HepG2 (cell line): Measurements from ENCODE around the gene MGLL. TPM values are rescaled to one million over a fixed set of nuclear protein-coding genes. Genes with fewer than 3 reads are reported as not detected.

Source experiments
- ATAC-seq: fragments of 200-7000 bp; cut with Tn5 transposase; 3 replicates; pipeline ENCODE4 v1.9.1; 2020; ENCODE audit warnings: mild to moderate bottlenecking, moderate library complexity
- BruUV-seq: library from RNA; stranded (reverse); fragments of 400-500 nt; replicated peaks from 2 replicates; lab custom pipeline; 2021; lab: Mats Ljungman, UMichigan
- CTCF ChIA-PET: fragments of 300-600 bp; formaldehyde crosslinking; extraction: SDS; loops from one replicate; lab custom pipeline; 2021; ENCODE audit warnings: low total read pairs, inconsistent platforms, low intra/inter-chr PET ratio; lab: Yijun Ruan, JAX
- POLR2A ChIA-PET: fragments of 350-600 bp; sonication (Branson Sonifier 250); formaldehyde crosslinking; loops from one replicate; lab custom pipeline; 2020; ENCODE audit warnings: antibody characterized with exemption, inconsistent platforms; lab: Yijun Ruan, JAX
- DNase-seq: peaks from one replicate; pipeline ENCODE4 v3.0.0-alpha.2; 2015; ENCODE audit warnings: low spot score
- FAIRE-seq: peaks from 3 replicates; lab custom pipeline; 2011; peaks lifted over from hg19 to GRCh38; lab: Jason Lieb, UNC
- H2AFZ ChIP-seq: one replicate; pipeline ENCODE4 v1.6.1; 2011; ENCODE audit warnings: low read length, inconsistent platforms
- H3K27ac ChIP-seq: fragments of 300-600 bp; 3 replicates; pipeline ENCODE4 v1.8.0; 2011; ENCODE audit warnings: mixed run types, mild to moderate bottlenecking, mixed read lengths, low read length, inconsistent platforms; ENCODE audit not compliant: insufficient read depth; ENCODE audit errors: extremely low read length
- H3K27me3 ChIP-seq, 2 experiments: fragments of 200-600 bp in 1 of 2; 2 replicates in 1 of 2; 3 replicates in 1 of 2; pipeline versions ENCODE4 v1.6.0 to v1.8.0; 2011; ENCODE audit warnings: low read length in 2 of 2, mild to moderate bottlenecking in 2 of 2, moderate library complexity in 2 of 2, inconsistent platforms in 1 of 2; ENCODE audit not compliant: insufficient read depth in 2 of 2, control insufficient read depth in 1 of 2
- H3K36me3 ChIP-seq, 2 experiments: fragments of 200-600 bp in 1 of 2; replicated peaks in 1 of 2; 2 replicates in 1 of 2; 3 replicates in 1 of 2; pipeline versions ENCODE4 v1.5.1 to v1.8.0; 2011; ENCODE audit warnings: low read length in 2 of 2, inconsistent platforms in 1 of 2; ENCODE audit not compliant: insufficient read depth in 2 of 2, control insufficient read depth in 1 of 2
- H3K4me1 ChIP-seq: 2 replicates; pipeline ENCODE4 v1.5.1; 2012; ENCODE audit warnings: low read length, inconsistent platforms; ENCODE audit not compliant: insufficient read depth
- H3K4me2 ChIP-seq: 2 replicates; pipeline ENCODE4 v1.6.0; 2011; ENCODE audit warnings: low read depth, low read length, inconsistent platforms
- H3K4me3 ChIP-seq, 3 experiments: fragments of 200-600 bp in 1 of 3; sonication (generic), shearing (Covaris generic) in 1 of 3; replicated peaks in 1 of 3; 2 replicates each; pipeline ENCODE4 v1.5.1; 2011 to 2016; ENCODE audit warnings: low read length in 3 of 3, inconsistent platforms in 2 of 3, low read depth in 2 of 3, mild to moderate bottlenecking in 2 of 3, control low read depth in 1 of 3, mixed read lengths in 1 of 3; ENCODE audit not compliant: insufficient read depth in 1 of 3
- H3K79me2 ChIP-seq: one replicate; pipeline ENCODE4 v1.6.1; 2011; ENCODE audit warnings: low read length, inconsistent platforms; ENCODE audit not compliant: insufficient read depth
- H3K9ac ChIP-seq: 2 replicates; pipeline ENCODE4 v1.6.0; 2011; ENCODE audit warnings: mild to moderate bottlenecking, low read depth, low read length, inconsistent platforms; ENCODE audit not compliant: insufficient read depth
- H3K9me3 ChIP-seq: 2 replicates; pipeline ENCODE4 v1.5.1; 2012; ENCODE audit warnings: mild to moderate bottlenecking, low read length
- H4K20me1 ChIP-seq: 2 replicates; pipeline ENCODE4 v1.6.0; 2011; ENCODE audit warnings: inconsistent platforms, mild to moderate bottlenecking, low read length, moderate library complexity; ENCODE audit not compliant: insufficient read depth
- DMAP1 ChIP-seq: IDR thresholded peaks from 2 replicates; pipeline ENCODE4 v1.6.1; 2016
- HMGXB4 ChIP-seq, 2 experiments: sonication (generic) in 1 of 2; formaldehyde crosslinking in 1 of 2; IDR thresholded peaks; 2 replicates each; pipeline versions ENCODE4 v1.4.0 to v1.6.1; 2018 to 2020; ENCODE audit warnings: missing genetic modification reagents in 2 of 2, borderline replicate concordance in 1 of 2, low read depth in 1 of 2, mild to moderate bottlenecking in 1 of 2, missing biosample characterization in 1 of 2
- MAFK ChIP-seq, 2 experiments: IDR thresholded peaks in 1 of 2; conservative IDR thresholded peaks in 1 of 2; 2 replicates each; pipeline ENCODE4 v1.6.1; 2011; ENCODE audit warnings: improper control_type of control experiment in 2 of 2, low read length in 2 of 2
- MYPOP ChIP-seq: sonication (generic); formaldehyde crosslinking; IDR thresholded peaks from 2 replicates; pipeline ENCODE4 v1.8.1; 2023; ENCODE audit warnings: mild to moderate bottlenecking, moderate library complexity, missing genetic modification reagents
- NCOA2 ChIP-seq: sonication (generic); formaldehyde crosslinking; IDR thresholded peaks from 2 replicates; pipeline ENCODE4 v1.8.0; 2022; ENCODE audit warnings: inconsistent platforms
- NRL ChIP-seq: sonication (generic); formaldehyde crosslinking; IDR thresholded peaks from 2 replicates; pipeline ENCODE4 v1.5.0; 2020; ENCODE audit warnings: missing genetic modification reagents, mild to moderate bottlenecking, moderate library complexity, borderline replicate concordance
- SATB2 ChIP-seq: sonication (generic); formaldehyde crosslinking; IDR thresholded peaks from 2 replicates; pipeline ENCODE4 v1.5.0; 2020; ENCODE audit warnings: missing genetic modification reagents
- SKI ChIP-seq: fragments of 450-650 bp; IDR thresholded peaks from one replicate; pipeline ENCODE4 v1.6.1; 2018; ENCODE audit warnings: mild to moderate bottlenecking; ENCODE audit not compliant: partially characterized antibody
- STAT6 ChIP-seq: sonication (generic); formaldehyde crosslinking; IDR thresholded peaks from 2 replicates; pipeline ENCODE4 v1.4.0; 2020; ENCODE audit warnings: missing genetic modification reagents, mild to moderate bottlenecking, borderline replicate concordance
- ZBTB43 ChIP-seq: sonication (generic); formaldehyde crosslinking; conservative IDR thresholded peaks from 2 replicates; pipeline ENCODE4 v1.4.0; 2020; ENCODE audit warnings: missing genetic modification reagents
- ZNF124 ChIP-seq: sonication (generic); formaldehyde crosslinking; IDR thresholded peaks from 2 replicates; pipeline ENCODE4 v1.4.0; 2020; ENCODE audit warnings: missing genetic modification reagents
- ZNF512 ChIP-seq: sonication (generic); formaldehyde crosslinking; IDR thresholded peaks from 2 replicates; pipeline ENCODE4 v1.4.0; 2020; ENCODE audit warnings: mild to moderate bottlenecking, missing genetic modification reagents
- ZNF660 ChIP-seq: sonication (generic); formaldehyde crosslinking; IDR thresholded peaks from 2 replicates; pipeline ENCODE4 v1.5.1; 2020; ENCODE audit warnings: mild to moderate bottlenecking, low read depth, missing genetic modification reagents, borderline replicate concordance
- ZNF747 ChIP-seq: sonication (generic); formaldehyde crosslinking; IDR thresholded peaks from 2 replicates; pipeline ENCODE4 v1.8.1; 2023; ENCODE audit warnings: missing genetic modification reagents, mild to moderate bottlenecking, borderline replicate concordance
- WGBS: methylation state at CpG from one replicate; pipeline ENCODE4 v1.1.6; 2017; ENCODE audit warnings: low lambda C conversion rate; 5-methylcytosine and 5-hydroxymethylcytosine counted together
- in situ Hi-C: cut with HindIII; loops from 2 replicates; pipeline ENCODE4 v1.10.0; 2017; ENCODE audit warnings: low pct_unique_long_range_greater_than_20kb; ENCODE audit not compliant: extremely low pct_ligation_motif_present
- intact Hi-C: fragments of 100-400 bp; cut with micrococcal nuclease; formaldehyde crosslinking; loops from one replicate; pipeline ENCODE4 v1.10.0; 2022; ENCODE audit not compliant: unreplicated experiment
- polyA plus RNA-seq, 8 experiments: library from polyadenylated mRNA; depleted of rRNA in 3 of 8; stranded (reverse) in 7 of 8; unstranded in 1 of 8; fragments of >200 nt; fragmentation: Illumina TruSeq in 4 of 8; extraction: Trizol in 4 of 8; gene quantifications; 2 replicates each; pipeline versions ENCODE4 v1.2.1 to v1.2.3, GENCODE V29; 2011 to 2016; ENCODE audit warnings: low read depth in 4 of 8, missing spikeins in 1 of 8, mixed read lengths in 1 of 8; ENCODE audit not compliant: insufficient read depth in 1 of 8
- total RNA-seq, 5 experiments: library from RNA; depleted of rRNA; stranded (reverse); fragments of >200 nt; fragmentation: Illumina TruSeq; extraction: Trizol; gene quantifications; 2 replicates each; pipeline ENCODE4 v1.2.3, GENCODE V29; 2016; ENCODE audit warnings: low read depth in 1 of 5

The MGLL gene
- total and polyA plus RNA-seq, 2 of the 13 experiments (the other 11 are each of a cell fraction or from before 2014, with no cell fraction given) = not detected

GRCh38 chr3:127822682-127823425 lies 539 bp upstream of the MGLL start (continued):
- no peak for TF ChIP-seq NCOA2
- TF ChIP-seq ZNF512 = no peak
- no peak for TF ChIP-seq ZNF124
- TF ChIP-seq DMAP1 = no peak
- no peak for TF ChIP-seq ZBTB43 (CRISPR knock-in tag)
- TF ChIP-seq NRL = no peak
- no peak for TF ChIP-seq ZNF660 (CRISPR knock-in tag)
- TF ChIP-seq ZNF747 (CRISPR knock-in tag) = no peak
- TF ChIP-seq MYPOP (CRISPR knock-in tag) = no peak
- TF ChIP-seq, all 625 proteins: peak for 0

- Histone ChIP-seq H3K4me2 (no peak overlapping the region), H3K27ac (no peak overlapping the region), H3K36me3 (no peaks in the 10 kb centered on the region), H3K4me1 (no peaks in the 10 kb centered on the region), H3K9me3 (no peaks in the 10 kb centered on the region), H4K20me1 (no peaks in the 10 kb centered on the region), H3K9ac (no peak overlapping the region), H3K27me3 (peaks cover 2 to 38% of the 10 kb centered on the region in 2 experiments; a peak in 3 of 5 replicates), H3K4me3 (no peak overlapping the region), H2AFZ (no peak overlapping the region), H3K79me2 (no peaks in the 10 kb centered on the region)
- ATAC-seq = no peak
- no TSS peak for BruUV-seq
- DNase-seq = no peak
- ChIA-PET CTCF (no interaction called here), POLR2A (no interaction called here)
- 44% methylated on average over 8 of the region's 8 CpGs for WGBS
- in situ Hi-C loops (no loop called here), intact Hi-C loops (no loop called here)
- FAIRE-seq = no peak
- TF ChIP-seq MAFK (conservative IDR thresholded peaks at IDR 0.05 in 1 of 2, IDR thresholded peaks at IDR 0.05 in 1 of 2; ENCODE audit: low read length in 2 of 2) (no peak), SATB2 (CRISPR knock-in tag) (no peak), SKI (no peak), HMGXB4 (CRISPR knock-in tag; IDR thresholded peaks at IDR 0.05; ENCODE audit: borderline replicate concordance in 1 of 2, low read depth in 1 of 2) (no peak), STAT6 (no peak)
Measured at GRCh38 chr3:127821394-127821793, 921 bp downstream of the MGLL start.
